ENCODE measurements around the gene VPS36. TPM values are rescaled to one million over a fixed set of nuclear protein-coding genes. Genes with fewer than 3 reads are reported as not detected.
A peak's percentile ranks its signal among the peaks of the same experiment; 100 is the strongest.

VPS36 gene
- total and polyA plus RNA-seq, 4 donors = 41.7 to 95.5 (median 56.9) TPM

DNA sequence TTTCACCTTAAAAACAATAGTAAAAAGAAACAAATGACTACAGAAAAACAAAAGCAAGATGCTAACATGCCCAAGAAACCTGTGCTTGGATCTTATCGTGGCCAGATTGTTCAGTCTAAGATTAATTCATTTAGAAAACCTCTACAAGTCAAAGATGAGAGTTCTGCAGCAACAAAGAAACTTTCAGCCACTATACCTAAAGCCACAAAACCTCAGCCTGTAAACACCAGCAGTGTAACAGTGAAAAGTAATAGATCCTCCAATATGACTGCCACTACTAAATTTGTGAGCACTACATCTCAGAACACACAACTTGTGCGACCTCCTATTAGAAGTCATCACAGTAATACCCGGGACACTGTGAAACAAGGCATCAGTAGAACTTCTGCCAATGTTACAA lies 10.8 kb upstream of the VPS36 start:
- Histone ChIP-seq H3K4me1 (ENCODE audit: control insufficient read depth, insufficient read depth, low read length) (peaks cover 3% of the 10 kb centered on the region), H3K9me3 (ENCODE audit: control insufficient read depth, insufficient read depth, low read length) (no peaks in the 10 kb centered on the region), H3K4me3 (ENCODE audit: low read depth, low read length) (no peak overlapping the region), H3K27me3 (ENCODE audit: control insufficient read depth, insufficient read depth, low read length) (no peaks in the 10 kb centered on the region), H3K36me3 (ENCODE audit: control insufficient read depth, insufficient read depth, low read length) (peaks cover 11% of the 10 kb centered on the region), H3K27ac (ENCODE audit: low read depth, low read length) (no peak overlapping the region)
- WGBS (ENCODE audit: insufficient coverage) = 83% methylated on average over 1 of the region's 3 CpGs
- no peak for DNase-seq (ENCODE audit: low read depth in 4 of 6, low spot score in 6 of 6)

DNA sequence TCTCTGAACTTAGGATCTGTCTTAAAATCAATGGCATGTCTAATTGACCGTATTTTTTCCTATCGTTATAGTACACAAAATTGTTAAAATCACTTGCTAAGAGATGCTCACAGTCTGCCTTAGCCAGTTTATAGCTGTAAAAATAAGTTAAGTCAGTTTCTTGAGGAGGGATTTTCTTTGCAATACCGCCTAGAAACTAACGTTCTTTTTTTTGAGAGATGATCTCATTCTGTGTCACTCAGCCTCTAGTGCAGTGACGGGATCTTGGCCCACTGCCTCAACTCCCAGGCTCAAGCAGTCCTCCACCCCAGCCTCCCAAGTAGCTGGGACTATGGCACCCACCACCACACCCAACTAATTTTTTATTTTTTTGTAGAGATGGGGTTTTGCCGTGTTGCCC lies 9.2 kb upstream of the VPS36 start:
- Histone ChIP-seq H3K9me3 (ENCODE audit: control insufficient read depth, insufficient read depth, low read length) (no peaks in the 10 kb centered on the region), H3K36me3 (ENCODE audit: control insufficient read depth, insufficient read depth, low read length) (peaks cover 11% of the 10 kb centered on the region), H3K4me1 (ENCODE audit: control insufficient read depth, insufficient read depth, low read length) (peaks cover 3% of the 10 kb centered on the region), H3K4me3 (ENCODE audit: low read depth, low read length) (no peak overlapping the region), H3K27ac (ENCODE audit: low read depth, low read length) (no peak overlapping the region), H3K27me3 (ENCODE audit: control insufficient read depth, insufficient read depth, low read length) (no peaks in the 10 kb centered on the region)
- no peak for DNase-seq (ENCODE audit: low read depth in 4 of 6, low spot score in 6 of 6)
- 67% methylated on average over 3 of the region's 6 CpGs for WGBS (ENCODE audit: insufficient coverage)

DNA sequence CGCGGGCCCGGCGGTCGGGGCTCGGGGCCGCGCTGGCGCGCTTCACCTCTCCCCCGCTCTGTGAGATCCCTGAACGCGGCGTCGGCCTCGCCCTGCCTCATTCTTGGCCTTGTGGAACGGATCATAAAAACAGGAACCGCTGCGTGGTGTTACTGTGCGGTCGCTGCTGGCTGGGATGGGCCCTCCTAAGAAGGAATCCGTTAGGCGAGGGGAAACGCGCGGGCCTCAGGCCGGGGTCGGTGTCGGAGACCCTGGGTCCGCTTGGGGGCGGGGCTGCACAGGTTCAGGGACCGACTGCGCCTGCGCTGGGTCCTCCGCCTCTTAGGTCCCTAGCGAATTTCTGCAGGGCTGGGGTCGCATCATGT lies 5.2 kb upstream of the VPS36 start:
- peak overlapping the region; percentile 81 for H3K4me3 ChIP-seq (ENCODE audit: low read depth, low read length)
- 0% methylated on average over 35 of the region's 37 CpGs for WGBS (ENCODE audit: insufficient coverage)
- DNase-seq (ENCODE audit: low read depth in 4 of 6, low spot score in 6 of 6) = peak; percentile 63 to 96 (median 80)
- peak overlapping the region; percentile 98 for H3K27ac ChIP-seq (ENCODE audit: low read depth, low read length)
- peaks cover 10% of the 10 kb centered on the region for H3K4me1 ChIP-seq (ENCODE audit: control insufficient read depth, insufficient read depth, low read length)
- peaks cover 11% of the 10 kb centered on the region for H3K36me3 ChIP-seq (ENCODE audit: control insufficient read depth, insufficient read depth, low read length)
- H3K9me3 ChIP-seq (ENCODE audit: control insufficient read depth, insufficient read depth, low read length) = no peaks in the 10 kb centered on the region
- H3K27me3 ChIP-seq (ENCODE audit: control insufficient read depth, insufficient read depth, low read length) = no peaks in the 10 kb centered on the region

DNA sequence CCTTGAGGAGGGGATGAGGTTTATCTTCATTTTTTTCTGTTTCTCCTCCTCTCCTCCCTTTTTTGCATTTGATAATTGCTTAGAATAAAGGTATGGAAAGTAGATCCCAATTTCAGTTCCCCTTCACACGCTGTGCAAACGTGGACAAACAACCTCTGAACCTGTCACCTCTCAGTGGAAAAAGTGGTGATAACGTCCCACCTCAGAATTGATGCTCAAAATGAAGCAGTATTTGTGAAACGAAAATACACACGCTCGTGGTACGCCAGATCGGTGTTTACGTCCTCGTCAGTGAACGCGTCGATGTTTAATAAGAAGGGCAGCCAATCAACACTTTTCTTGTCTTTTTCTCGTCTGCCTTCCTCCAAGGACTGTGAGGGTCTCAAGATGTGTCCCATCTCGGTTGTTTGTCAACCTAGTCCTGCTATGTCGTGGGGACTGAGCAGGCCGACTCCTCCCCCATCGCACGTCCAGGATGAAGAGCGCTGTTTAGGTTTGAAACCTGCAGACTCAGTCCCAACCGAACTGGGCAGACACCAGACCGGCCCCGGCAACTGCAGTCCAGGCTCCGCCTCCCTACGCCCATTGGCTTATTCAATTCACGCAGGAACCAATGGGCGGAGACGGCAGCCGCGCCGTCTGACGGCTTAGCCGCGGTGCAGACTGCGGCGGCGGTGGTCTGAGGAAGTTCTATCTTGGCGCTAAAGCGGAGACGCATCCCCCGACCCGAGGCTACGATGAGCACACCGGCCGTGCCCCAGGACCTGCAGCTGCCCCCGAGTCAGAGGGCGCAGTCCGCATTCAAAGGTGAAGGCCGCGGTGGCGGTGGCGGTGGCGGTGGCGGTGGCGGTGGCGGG lies 4.6 kb upstream of the VPS36 start, which contains the start of gene CKAP2:
CKAP2 (plus strand) TSS at position 659 of the 857 bp plus-strand sequence; CDS start at position 738, 79 bp downstream.
- no peaks in the 10 kb centered on the region for H3K27me3 ChIP-seq (ENCODE audit: control insufficient read depth, insufficient read depth, low read length)
- peak within 1 kb of the TSS; percentile 81 for H3K4me3 ChIP-seq (ENCODE audit: low read depth, low read length)
- peak within 1 kb of the TSS; percentile 98 for H3K27ac ChIP-seq (ENCODE audit: low read depth, low read length)
- H3K36me3 ChIP-seq (ENCODE audit: control insufficient read depth, insufficient read depth, low read length) = peaks cover 7% of the 10 kb centered on the region
- peak; percentile 86 to 98 (median 94) for DNase-seq (ENCODE audit: low read depth in 4 of 6, low spot score in 6 of 6)
- no peaks in the 10 kb centered on the region for H3K9me3 ChIP-seq (ENCODE audit: control insufficient read depth, insufficient read depth, low read length)
- peaks cover 11% of the 10 kb centered on the region for H3K4me1 ChIP-seq (ENCODE audit: control insufficient read depth, insufficient read depth, low read length)
- under 1% methylated on average over 54 of the region's 56 CpGs for WGBS (ENCODE audit: insufficient coverage)

DNA sequence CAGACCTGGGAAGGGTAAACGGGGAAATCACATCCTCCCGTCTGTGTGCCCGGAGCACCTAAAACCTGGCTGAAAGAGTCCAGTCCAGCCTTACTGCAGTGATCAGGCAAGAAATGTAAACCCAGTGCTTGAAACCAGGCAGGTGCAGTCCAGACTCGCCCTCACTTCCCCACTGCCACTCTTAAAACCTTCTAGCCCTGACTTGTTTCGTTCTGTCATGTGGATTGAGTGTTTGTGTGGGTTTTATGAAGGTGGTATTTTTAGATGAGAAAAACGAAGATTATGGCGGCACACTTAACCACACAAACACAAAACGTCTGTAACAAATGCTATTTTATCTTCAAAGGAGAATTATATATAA lies 4.0 kb upstream of the VPS36 start:
- WGBS (ENCODE audit: insufficient coverage) = 29% methylated on average over 3 of the region's 8 CpGs
- H3K4me1 ChIP-seq (ENCODE audit: control insufficient read depth, insufficient read depth, low read length) = peaks cover 11% of the 10 kb centered on the region
- H3K27ac ChIP-seq (ENCODE audit: low read depth, low read length) = peak overlapping the region; percentile 98
- peak overlapping the region; percentile 81 for H3K4me3 ChIP-seq (ENCODE audit: low read depth, low read length)
- H3K9me3 ChIP-seq (ENCODE audit: control insufficient read depth, insufficient read depth, low read length) = no peaks in the 10 kb centered on the region
- peak in 2 of 6 donors; percentile 29 to 34 for DNase-seq (ENCODE audit: low read depth in 4 of 6, low spot score in 6 of 6)
- H3K27me3 ChIP-seq (ENCODE audit: control insufficient read depth, insufficient read depth, low read length) = no peaks in the 10 kb centered on the region
- peaks cover 3% of the 10 kb centered on the region for H3K36me3 ChIP-seq (ENCODE audit: control insufficient read depth, insufficient read depth, low read length)

DNA sequence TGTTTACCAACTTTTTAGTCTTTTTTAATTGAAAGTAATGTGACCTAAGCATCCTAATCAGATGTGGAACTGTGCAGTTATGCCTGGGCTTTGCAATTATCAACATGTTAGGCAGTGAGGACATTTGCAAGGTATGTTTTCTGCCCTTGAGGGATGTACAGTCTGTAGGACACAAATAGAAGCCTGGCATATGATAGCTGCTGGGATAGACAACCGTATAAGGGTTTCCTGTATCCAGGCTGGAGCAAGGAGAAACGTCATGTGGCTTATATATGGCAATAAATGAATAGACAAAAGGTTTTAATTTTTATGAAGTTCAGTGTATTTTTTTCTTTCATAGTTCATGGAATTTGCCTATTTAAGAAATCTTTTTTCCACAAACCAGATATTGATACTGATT lies 2.0 kb upstream of the VPS36 start:
- no peaks in the 10 kb centered on the region for H3K27me3 ChIP-seq (ENCODE audit: control insufficient read depth, insufficient read depth, low read length)
- H3K4me3 ChIP-seq (ENCODE audit: low read depth, low read length) = no peak overlapping the region
- no peak for DNase-seq (ENCODE audit: low read depth in 4 of 6, low spot score in 6 of 6)
- 100% methylated on average over 1 of the region's 2 CpGs for WGBS (ENCODE audit: insufficient coverage)
- H3K27ac ChIP-seq (ENCODE audit: low read depth, low read length) = no peak overlapping the region
- H3K9me3 ChIP-seq (ENCODE audit: control insufficient read depth, insufficient read depth, low read length) = no peaks in the 10 kb centered on the region
- H3K36me3 ChIP-seq (ENCODE audit: control insufficient read depth, insufficient read depth, low read length) = no peaks in the 10 kb centered on the region
- H3K4me1 ChIP-seq (ENCODE audit: control insufficient read depth, insufficient read depth, low read length) = peaks cover 19% of the 10 kb centered on the region

DNA sequence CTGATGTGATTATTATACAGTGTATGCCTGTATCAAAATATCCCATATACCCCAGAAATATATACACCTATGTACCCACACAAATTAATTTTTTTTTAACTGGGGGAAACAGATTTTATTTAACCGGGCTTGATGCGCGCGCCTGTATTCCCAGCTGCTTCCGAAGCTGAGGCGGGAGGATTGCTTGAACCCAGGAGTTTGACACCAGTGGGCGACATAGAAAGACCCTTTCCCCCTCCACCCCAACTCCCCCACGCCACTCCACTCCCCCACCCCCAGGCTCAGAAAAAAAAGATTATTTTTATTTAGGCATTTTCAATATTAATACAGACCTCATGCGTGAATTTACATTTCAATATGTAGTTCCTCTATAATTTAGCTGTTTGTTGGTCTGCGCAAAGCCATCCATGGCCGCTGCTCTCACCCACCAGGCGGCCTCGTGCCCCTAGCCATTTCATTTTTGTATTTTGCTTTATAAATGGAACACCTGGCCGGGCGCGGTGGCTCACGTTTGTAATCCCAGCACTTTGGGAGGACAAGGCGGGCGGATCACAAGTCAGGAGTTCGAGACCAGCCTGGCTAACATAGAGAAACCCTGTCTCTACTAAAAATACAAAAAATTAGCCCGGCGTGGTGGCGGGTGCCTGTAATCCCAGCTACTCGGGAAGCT lies 836 bp upstream of the VPS36 start:
- Histone ChIP-seq H3K27me3 (ENCODE audit: control insufficient read depth, insufficient read depth, low read length) (no peaks in the 10 kb centered on the region), H3K4me1 (ENCODE audit: control insufficient read depth, insufficient read depth, low read length) (peaks cover 16% of the 10 kb centered on the region), H3K27ac (ENCODE audit: low read depth, low read length) (no peak overlapping the region), H3K9me3 (ENCODE audit: control insufficient read depth, insufficient read depth, low read length) (no peaks in the 10 kb centered on the region), H3K36me3 (ENCODE audit: control insufficient read depth, insufficient read depth, low read length) (no peaks in the 10 kb centered on the region), H3K4me3 (ENCODE audit: low read depth, low read length) (peak overlapping the region; percentile 47)
- 95% methylated on average over 13 of the region's 24 CpGs for WGBS (ENCODE audit: insufficient coverage)
- DNase-seq (ENCODE audit: low read depth in 4 of 6, low spot score in 6 of 6) = no peak

DNA sequence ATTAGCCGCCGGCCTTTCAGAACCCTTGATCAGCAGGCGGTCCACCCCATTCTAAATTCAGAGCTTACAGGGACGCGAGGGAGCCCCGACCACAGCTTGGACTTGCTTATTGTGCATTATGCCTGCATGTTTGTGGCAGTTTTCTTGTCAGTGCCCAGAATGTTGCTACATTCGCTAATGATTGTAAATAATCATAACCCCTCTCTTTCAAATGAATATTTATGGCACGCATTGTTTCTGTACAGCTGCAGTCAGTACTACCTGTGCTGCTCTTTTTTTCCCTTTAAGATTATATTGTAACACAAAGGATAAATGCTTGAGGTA lies 321 bp upstream of the VPS36 start:
- Histone ChIP-seq H3K36me3 (ENCODE audit: control insufficient read depth, insufficient read depth, low read length) (no peaks in the 10 kb centered on the region), H3K9me3 (ENCODE audit: control insufficient read depth, insufficient read depth, low read length) (no peaks in the 10 kb centered on the region), H3K4me3 (ENCODE audit: low read depth, low read length) (peak overlapping the region; percentile 47), H3K27ac (ENCODE audit: low read depth, low read length) (no peak overlapping the region), H3K4me1 (ENCODE audit: control insufficient read depth, insufficient read depth, low read length) (peaks cover 16% of the 10 kb centered on the region), H3K27me3 (ENCODE audit: control insufficient read depth, insufficient read depth, low read length) (no peaks in the 10 kb centered on the region)
- DNase-seq (ENCODE audit: low read depth in 4 of 6, low spot score in 6 of 6) = no peak
- 0% methylated on average over 6 of the region's 8 CpGs for WGBS (ENCODE audit: insufficient coverage)

DNA sequence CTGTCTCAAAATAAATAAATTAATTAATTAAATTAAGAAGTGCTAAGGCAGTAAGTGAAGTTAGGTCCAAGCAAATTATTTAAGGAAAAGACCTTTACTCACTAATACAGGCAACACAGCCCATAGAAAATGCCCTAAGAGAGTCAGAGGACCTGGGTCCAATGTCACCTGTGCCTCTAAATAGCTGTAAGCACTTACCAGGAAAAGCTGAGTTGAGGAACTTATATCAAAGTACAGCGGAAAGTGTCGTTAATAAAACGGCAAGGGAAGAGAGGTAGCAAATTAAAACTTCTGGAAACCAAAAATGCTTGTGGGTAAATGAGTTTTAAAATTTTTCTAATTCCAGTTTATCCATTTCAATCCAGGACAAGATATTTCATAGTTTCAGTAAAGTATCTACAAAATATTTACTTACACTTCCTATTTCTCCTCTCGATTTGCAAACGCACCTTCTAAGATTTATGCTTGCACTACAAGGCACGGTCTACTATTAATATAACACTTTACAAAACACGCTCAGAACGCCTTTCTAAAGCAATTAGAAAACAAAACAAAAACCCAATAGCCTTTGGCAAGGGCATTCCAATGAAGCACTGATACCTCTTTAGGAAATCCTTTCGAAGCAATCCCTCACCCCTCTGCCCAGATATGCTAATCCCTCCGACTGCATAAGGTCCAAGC lies 963 bp downstream of the VPS36 start:
- Histone ChIP-seq H3K4me3 (ENCODE audit: low read depth, low read length) (peak overlapping the region; percentile 57), H3K9me3 (ENCODE audit: control insufficient read depth, insufficient read depth, low read length) (no peaks in the 10 kb centered on the region), H3K4me1 (ENCODE audit: control insufficient read depth, insufficient read depth, low read length) (peaks cover 15% of the 10 kb centered on the region), H3K27ac (ENCODE audit: low read depth, low read length) (peak overlapping the region; percentile 76), H3K27me3 (ENCODE audit: control insufficient read depth, insufficient read depth, low read length) (no peaks in the 10 kb centered on the region), H3K36me3 (ENCODE audit: control insufficient read depth, insufficient read depth, low read length) (peaks cover 3% of the 10 kb centered on the region)
- WGBS (ENCODE audit: insufficient coverage) = 1% methylated on average over 7 of the region's 10 CpGs
- no peak for DNase-seq (ENCODE audit: low read depth in 4 of 6, low spot score in 6 of 6)

Data from spinal cord (tissue), 10 donors.